DOHH2 (cell line): ENCODE measurements around the gene RFWD3.

Experiments
- H3F3A ChIP-seq: fragments of 200-600 bp; sonication (generic), shearing (Covaris generic); 2 replicates; pipeline ENCODE4 v1.6.0; 2016; ENCODE audit warnings: antibody characterized with exemption, mild to moderate bottlenecking; ENCODE audit not compliant: control insufficient read depth, insufficient read depth
- H3K27ac ChIP-seq: fragments of 200-600 bp; sonication (generic); 2 replicates; pipeline ENCODE4 v1.5.1; 2014; ENCODE audit warnings: low read depth, mild to moderate bottlenecking, low read length, moderate library complexity
- H3K27me3 ChIP-seq: fragments of 200-600 bp; sonication (generic); 2 replicates; pipeline ENCODE4 v1.6.1; 2014; ENCODE audit warnings: mild to moderate bottlenecking, low read length, mixed read lengths; ENCODE audit not compliant: control insufficient read depth
- H3K36me3 ChIP-seq: fragments of 200-600 bp; sonication (generic); 2 replicates; pipeline ENCODE4 v1.6.1; 2014; ENCODE audit warnings: mild to moderate bottlenecking, low read length, moderate library complexity, mixed read lengths; ENCODE audit not compliant: control insufficient read depth
- H3K4me1 ChIP-seq: fragments of 200-600 bp; sonication (generic); 2 replicates; pipeline ENCODE4 v1.6.1; 2014; ENCODE audit warnings: mild to moderate bottlenecking, low read length, mixed read lengths; ENCODE audit not compliant: control insufficient read depth
- H3K4me2 ChIP-seq: fragments of 200-600 bp; sonication (generic); 2 replicates; pipeline ENCODE4 v1.6.0; 2014; ENCODE audit warnings: mild to moderate bottlenecking, low read length, moderate library complexity
- H3K4me3 ChIP-seq: fragments of 200-600 bp; sonication (generic); 2 replicates; pipeline ENCODE4 v1.5.1; 2014; ENCODE audit warnings: mild to moderate bottlenecking, low read length, mixed read lengths
- H3K79me2 ChIP-seq: fragments of 200-600 bp; sonication (generic); 2 replicates; pipeline ENCODE4 v1.6.1; 2014; ENCODE audit warnings: mild to moderate bottlenecking, low read length, mixed read lengths; ENCODE audit not compliant: control insufficient read depth
- H3K9me2 ChIP-seq: fragments of 200-600 bp; sonication (generic); replicated peaks from 2 replicates; pipeline ENCODE4 v1.6.1; 2014; ENCODE audit warnings: mild to moderate bottlenecking, low read length, mixed read lengths; ENCODE audit not compliant: control insufficient read depth
- H3K9me3 ChIP-seq: fragments of 200-600 bp; sonication (generic); 2 replicates; pipeline ENCODE4 v1.6.1; 2014; ENCODE audit warnings: antibody characterized with exemption, low read length, mixed read lengths; ENCODE audit not compliant: control insufficient read depth, insufficient read depth
- H4K20me1 ChIP-seq: fragments of 200-600 bp; sonication (generic); 2 replicates; pipeline ENCODE4 v1.6.0; 2014; ENCODE audit warnings: low read depth, mild to moderate bottlenecking, antibody characterized with exemption, low read length, moderate library complexity; ENCODE audit not compliant: control insufficient read depth, insufficient read depth
- EZH2phosphoT487 ChIP-seq: fragments of 200-600 bp; sonication (generic); IDR thresholded peaks from 2 replicates; pipeline ENCODE4 v1.6.1; 2017; ENCODE audit warnings: borderline replicate concordance, mild to moderate bottlenecking, antibody characterized with exemption, low read length, moderate library complexity, mixed read lengths
- TF ChIP-seq, protein P1 (sequence below): fragments of 200-600 bp; sonication (generic); IDR thresholded peaks from one replicate; pipeline ENCODE4 v1.5.1; 2014; ENCODE audit warnings: antibody characterized with exemption, mild to moderate bottlenecking, low read depth, low read length; ENCODE audit not compliant: poor library complexity, severe bottlenecking

Gene RFWD3

DNA sequence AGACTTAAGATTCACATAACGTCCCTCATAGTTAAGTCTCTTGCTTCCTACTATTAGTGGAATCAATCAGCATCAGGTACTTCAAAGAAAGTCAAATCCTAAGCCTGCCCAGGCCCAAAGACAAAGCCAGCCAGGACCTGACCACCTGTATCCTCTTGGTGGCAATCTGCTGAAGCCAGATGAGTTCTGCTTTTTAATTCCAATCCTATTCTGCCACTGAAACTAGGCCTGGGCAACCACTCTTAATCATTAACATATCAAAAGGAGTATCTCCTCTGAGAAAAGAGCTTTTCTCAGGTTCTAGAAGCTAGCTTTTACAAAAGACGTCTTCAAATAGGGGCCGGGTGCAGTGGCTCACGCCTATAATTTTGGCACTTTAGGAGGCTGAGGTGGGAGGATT is 44.7 kb downstream of the RFWD3 start:
- H3K4me2 ChIP-seq: no peak overlapping the region
- H3K9me2 ChIP-seq: no peaks in the 10 kb centered on the region
- no peaks in the 10 kb centered on the region for H3K27me3 ChIP-seq
- TF ChIP-seq, protein P1, sequence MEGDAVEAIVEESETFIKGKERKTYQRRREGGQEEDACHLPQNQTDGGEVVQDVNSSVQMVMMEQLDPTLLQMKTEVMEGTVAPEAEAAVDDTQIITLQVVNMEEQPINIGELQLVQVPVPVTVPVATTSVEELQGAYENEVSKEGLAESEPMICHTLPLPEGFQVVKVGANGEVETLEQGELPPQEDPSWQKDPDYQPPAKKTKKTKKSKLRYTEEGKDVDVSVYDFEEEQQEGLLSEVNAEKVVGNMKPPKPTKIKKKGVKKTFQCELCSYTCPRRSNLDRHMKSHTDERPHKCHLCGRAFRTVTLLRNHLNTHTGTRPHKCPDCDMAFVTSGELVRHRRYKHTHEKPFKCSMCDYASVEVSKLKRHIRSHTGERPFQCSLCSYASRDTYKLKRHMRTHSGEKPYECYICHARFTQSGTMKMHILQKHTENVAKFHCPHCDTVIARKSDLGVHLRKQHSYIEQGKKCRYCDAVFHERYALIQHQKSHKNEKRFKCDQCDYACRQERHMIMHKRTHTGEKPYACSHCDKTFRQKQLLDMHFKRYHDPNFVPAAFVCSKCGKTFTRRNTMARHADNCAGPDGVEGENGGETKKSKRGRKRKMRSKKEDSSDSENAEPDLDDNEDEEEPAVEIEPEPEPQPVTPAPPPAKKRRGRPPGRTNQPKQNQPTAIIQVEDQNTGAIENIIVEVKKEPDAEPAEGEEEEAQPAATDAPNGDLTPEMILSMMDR: no peak
- TF ChIP-seq EZH2phosphoT487: no peak
- H4K20me1 ChIP-seq: peaks cover 3% of the 10 kb centered on the region; the same call in 1 of the 2 replicates
- no peaks in the 10 kb centered on the region for H3K9me3 ChIP-seq
- no peaks in the 10 kb centered on the region for H3K4me1 ChIP-seq
- no peak overlapping the region for H3K27ac ChIP-seq
- no peak overlapping the region for H3K4me3 ChIP-seq
- H3K79me2 ChIP-seq: peaks cover 3% of the 10 kb centered on the region; the same call in 1 of the 2 replicates
- H3F3A ChIP-seq: no peaks in the 10 kb centered on the region
- H3K36me3 ChIP-seq: peaks cover 64% of the 10 kb centered on the region

DNA sequence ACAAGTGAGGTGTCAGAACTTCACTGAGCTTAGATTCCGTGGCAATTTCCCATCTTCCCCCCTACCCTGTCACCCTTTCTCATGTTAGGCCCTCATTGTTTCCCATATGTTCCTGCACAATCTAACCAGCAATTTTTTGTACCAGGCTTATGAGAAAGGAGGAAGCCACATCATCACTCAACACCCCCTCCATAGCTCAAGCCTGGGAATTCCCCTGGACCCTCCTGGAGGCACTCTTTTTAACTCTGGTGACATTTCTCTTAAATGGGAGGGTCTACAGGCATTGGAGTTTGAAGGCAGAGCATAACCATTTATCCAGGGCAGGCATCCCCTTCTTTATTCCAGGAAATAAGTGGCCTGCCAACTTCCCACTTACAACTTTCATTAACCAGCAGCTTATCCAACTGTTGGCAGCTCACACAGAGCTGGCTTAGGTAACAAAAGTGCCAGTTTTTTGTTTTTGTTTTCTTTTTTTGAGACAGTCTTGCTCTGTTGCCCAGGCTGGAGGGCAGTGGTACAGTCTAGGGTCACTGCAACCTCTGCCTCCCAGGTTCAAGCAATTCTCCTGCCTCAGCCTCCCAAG is 49.4 kb downstream of the RFWD3 start:
- Histone ChIP-seq H3K27me3 (no peaks in the 10 kb centered on the region), H3K4me1 (no peaks in the 10 kb centered on the region), H3K79me2 (no peaks in the 10 kb centered on the region), H3K27ac (no peak overlapping the region), H3K9me3 (no peaks in the 10 kb centered on the region), H3K4me2 (no peak overlapping the region), H4K20me1 (peaks cover 3% of the 10 kb centered on the region; the same call in 1 of the 2 replicates), H3K4me3 (no peak overlapping the region), H3K36me3 (peaks cover 21% of the 10 kb centered on the region), H3F3A (no peaks in the 10 kb centered on the region), H3K9me2 (no peaks in the 10 kb centered on the region)
- TF ChIP-seq EZH2phosphoT487: no peak
- TF ChIP-seq, protein P1: no peak

DNA sequence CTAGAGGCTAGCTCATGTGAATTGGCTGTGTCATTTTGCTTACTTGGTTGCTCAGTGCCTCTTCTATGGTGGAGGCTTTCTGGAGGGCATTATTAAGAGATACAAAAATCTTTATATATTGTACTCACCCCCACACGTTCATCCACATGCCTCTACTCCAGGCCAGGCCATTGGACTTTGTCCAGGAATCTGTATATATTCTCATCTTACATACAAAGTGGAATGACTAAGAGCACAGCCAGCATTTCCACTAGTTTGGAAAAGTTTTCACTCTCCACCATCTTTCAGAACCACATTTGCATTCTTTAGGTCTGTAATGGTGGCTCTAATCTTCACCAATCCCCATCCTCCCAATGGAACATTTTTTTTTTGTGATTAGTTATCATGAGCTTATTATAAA is 55.0 kb downstream of the RFWD3 start:
- Histone ChIP-seq H3K36me3 (peaks cover under 1% of the 10 kb centered on the region; the same call in 1 of the 2 replicates), H3K27me3 (no peaks in the 10 kb centered on the region), H4K20me1 (no peaks in the 10 kb centered on the region), H3K4me1 (peaks cover 6% of the 10 kb centered on the region), H3K79me2 (peaks cover 2% of the 10 kb centered on the region), H3F3A (no peaks in the 10 kb centered on the region), H3K9me2 (no peaks in the 10 kb centered on the region), H3K9me3 (no peaks in the 10 kb centered on the region), H3K27ac (no peak overlapping the region), H3K4me2 (no peak overlapping the region), H3K4me3 (no peak overlapping the region)
- TF ChIP-seq, protein P1: no peak
- no peak for TF ChIP-seq EZH2phosphoT487
